ENCODE measurements around the gene TUBGCP3.

Gene TUBGCP3

DNA sequence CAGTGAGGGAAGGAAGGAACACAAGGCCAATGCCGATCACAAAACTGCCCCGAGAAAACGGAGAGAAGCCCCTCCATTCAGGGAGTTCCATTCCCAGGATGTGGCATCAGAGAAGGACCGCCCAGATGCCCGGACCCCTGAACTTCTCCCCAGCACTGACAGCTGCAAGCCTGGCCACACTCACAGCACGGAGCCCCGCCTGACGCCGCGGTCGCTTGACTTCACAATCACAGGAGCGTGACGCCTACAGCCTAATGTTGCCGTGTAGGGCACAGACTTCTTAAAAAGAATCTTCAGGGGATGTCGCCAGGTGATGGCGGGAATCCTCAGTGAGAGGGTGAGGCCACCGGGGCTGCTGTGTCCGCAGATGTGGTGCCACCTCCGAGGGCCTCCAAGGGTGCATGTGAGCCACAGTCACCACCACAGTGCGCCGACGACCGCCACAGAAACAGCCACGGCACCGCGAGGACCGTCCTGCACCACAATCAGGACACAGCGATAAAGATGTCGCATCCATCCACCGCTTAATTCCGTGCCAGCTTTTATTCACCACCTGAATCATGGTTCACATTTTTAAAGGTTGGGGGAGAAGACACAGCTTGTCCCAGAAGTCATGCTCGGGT lies 134.6 kb downstream of the TUBGCP3 start:
- no peak overlapping the region for H3K9ac ChIP-seq
- H3K4me2 ChIP-seq: no peak overlapping the region
- H3K27me3 ChIP-seq (ENCODE audit: insufficient read depth, low read depth): peaks cover 8% of the 10 kb centered on the region
- no peak overlapping the region for H3K4me3 ChIP-seq (IDR thresholded peaks at IDR 0.05; ENCODE audit: insufficient read depth, low read depth, low read length)
- no peaks in the 10 kb centered on the region for H4K20me1 ChIP-seq (ENCODE audit: insufficient read depth)
- no peak overlapping the region for H2AFZ ChIP-seq (ENCODE audit: low read depth)
- TF ChIP-seq, protein P1, sequence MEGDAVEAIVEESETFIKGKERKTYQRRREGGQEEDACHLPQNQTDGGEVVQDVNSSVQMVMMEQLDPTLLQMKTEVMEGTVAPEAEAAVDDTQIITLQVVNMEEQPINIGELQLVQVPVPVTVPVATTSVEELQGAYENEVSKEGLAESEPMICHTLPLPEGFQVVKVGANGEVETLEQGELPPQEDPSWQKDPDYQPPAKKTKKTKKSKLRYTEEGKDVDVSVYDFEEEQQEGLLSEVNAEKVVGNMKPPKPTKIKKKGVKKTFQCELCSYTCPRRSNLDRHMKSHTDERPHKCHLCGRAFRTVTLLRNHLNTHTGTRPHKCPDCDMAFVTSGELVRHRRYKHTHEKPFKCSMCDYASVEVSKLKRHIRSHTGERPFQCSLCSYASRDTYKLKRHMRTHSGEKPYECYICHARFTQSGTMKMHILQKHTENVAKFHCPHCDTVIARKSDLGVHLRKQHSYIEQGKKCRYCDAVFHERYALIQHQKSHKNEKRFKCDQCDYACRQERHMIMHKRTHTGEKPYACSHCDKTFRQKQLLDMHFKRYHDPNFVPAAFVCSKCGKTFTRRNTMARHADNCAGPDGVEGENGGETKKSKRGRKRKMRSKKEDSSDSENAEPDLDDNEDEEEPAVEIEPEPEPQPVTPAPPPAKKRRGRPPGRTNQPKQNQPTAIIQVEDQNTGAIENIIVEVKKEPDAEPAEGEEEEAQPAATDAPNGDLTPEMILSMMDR (conservative IDR thresholded peaks at IDR 0.05; ENCODE audit: low read depth, low read length): no peak
- H3K4me1 ChIP-seq (ENCODE audit: low read depth, poor library complexity, severe bottlenecking): no peaks in the 10 kb centered on the region
- no peak overlapping the region for H3K27ac ChIP-seq
- no peaks in the 10 kb centered on the region for H3K79me2 ChIP-seq (ENCODE audit: insufficient read depth, low read depth)
- H3K36me3 ChIP-seq (ENCODE audit: insufficient read depth): no peaks in the 10 kb centered on the region

DNA sequence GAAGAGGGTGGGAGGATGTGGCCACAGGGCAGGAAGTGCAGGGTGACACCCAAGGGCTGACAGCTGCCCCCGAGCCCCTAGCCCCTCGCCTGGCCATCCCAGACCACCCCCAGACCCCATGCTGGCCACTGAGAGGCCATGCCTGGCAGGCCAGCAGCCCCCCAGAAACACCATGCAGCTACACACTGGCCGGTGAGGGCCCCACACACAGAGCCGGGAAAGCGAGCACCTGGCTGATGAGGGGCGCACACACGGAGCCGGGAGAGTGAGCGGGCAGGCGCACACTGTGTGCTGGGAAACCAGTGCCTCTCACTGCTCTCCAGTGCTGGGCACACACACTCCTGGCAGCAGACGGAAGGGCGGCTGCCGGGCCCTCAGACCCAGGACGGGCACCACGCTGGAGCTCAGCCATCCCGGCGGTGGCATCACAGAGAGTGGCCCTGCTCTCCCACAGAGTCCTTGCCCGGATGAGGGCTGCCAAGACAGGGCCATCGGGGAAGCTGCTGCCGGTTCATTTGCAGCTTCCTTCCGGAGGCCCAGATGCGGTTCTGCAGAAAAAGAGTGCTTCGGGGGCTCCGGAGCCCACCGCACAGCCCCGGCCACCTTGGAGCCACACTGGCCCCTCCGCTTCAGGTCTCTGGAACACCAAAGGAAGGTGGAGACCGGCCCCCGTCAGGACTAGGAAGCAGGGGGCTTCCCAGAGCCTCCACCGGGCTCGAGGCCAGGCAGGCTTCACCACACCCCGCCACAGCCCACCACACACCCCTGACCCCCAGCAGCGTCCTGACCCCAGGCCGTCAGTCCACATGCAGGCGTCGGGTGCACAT lies 135.4 kb downstream of the TUBGCP3 start:
- H3K27me3 ChIP-seq (ENCODE audit: insufficient read depth, low read depth): peaks cover 8% of the 10 kb centered on the region
- H2AFZ ChIP-seq (ENCODE audit: low read depth): no peak overlapping the region
- no peak overlapping the region for H3K4me2 ChIP-seq
- H3K4me3 ChIP-seq (IDR thresholded peaks at IDR 0.05; ENCODE audit: insufficient read depth, low read depth, low read length): no peak overlapping the region
- H3K79me2 ChIP-seq (ENCODE audit: insufficient read depth, low read depth): no peaks in the 10 kb centered on the region
- TF ChIP-seq, protein P1 (conservative IDR thresholded peaks at IDR 0.05; ENCODE audit: low read depth, low read length): no peak
- H4K20me1 ChIP-seq (ENCODE audit: insufficient read depth): no peaks in the 10 kb centered on the region
- no peak overlapping the region for H3K9ac ChIP-seq
- no peaks in the 10 kb centered on the region for H3K4me1 ChIP-seq (ENCODE audit: low read depth, poor library complexity, severe bottlenecking)
- H3K27ac ChIP-seq: no peak overlapping the region
- H3K36me3 ChIP-seq (ENCODE audit: insufficient read depth): no peaks in the 10 kb centered on the region

DNA sequence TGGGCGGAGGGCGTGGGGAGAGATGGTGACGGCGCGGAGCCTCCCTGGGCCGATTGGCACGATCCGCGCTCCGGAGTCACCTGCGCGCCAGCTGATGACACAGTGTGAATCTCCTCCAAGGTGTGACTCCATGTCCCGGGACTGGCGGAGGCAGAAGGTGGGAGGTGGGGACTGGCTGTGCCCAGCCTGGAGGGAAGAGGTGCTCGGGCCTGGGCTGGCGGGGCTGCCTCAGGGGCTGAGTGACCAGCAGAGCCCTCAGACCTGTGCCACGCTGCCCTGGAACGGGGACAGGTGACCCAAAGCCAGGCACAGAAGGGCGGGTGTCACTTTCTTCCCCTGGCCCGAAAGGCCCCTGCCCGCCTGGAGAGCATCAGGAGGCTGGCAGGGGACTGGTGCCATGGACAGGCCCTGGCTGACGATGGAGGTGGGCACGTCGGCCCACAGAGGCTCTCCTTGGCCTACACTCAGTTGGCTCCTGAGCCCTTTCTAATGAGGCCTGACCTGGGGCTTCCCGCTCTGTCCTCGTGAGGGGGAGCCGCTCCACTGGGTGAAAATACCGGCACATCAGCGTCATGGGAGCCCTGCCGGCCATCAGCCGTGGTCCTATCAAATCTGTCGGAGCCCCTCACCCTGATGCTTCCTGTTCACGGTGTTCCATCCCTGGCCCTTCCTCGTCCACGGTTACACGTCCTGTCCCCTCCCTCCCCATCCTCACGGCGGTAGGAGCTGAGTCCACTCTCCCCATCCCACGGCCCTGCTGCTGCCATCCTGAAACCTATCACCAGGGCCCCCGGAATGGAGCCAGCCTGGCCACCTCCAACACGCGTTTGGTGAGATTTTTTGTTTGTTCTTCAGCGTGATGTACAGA lies 136.2 kb downstream of the TUBGCP3 start:
- Histone ChIP-seq H3K27ac (no peak overlapping the region), H3K4me3 (IDR thresholded peaks at IDR 0.05; ENCODE audit: insufficient read depth, low read depth, low read length) (no peak overlapping the region), H3K79me2 (ENCODE audit: insufficient read depth, low read depth) (no peaks in the 10 kb centered on the region), H4K20me1 (ENCODE audit: insufficient read depth) (no peaks in the 10 kb centered on the region), H3K4me2 (no peak overlapping the region), H3K36me3 (ENCODE audit: insufficient read depth) (no peaks in the 10 kb centered on the region), H3K4me1 (ENCODE audit: low read depth, poor library complexity, severe bottlenecking) (no peaks in the 10 kb centered on the region), H3K27me3 (ENCODE audit: insufficient read depth, low read depth) (peaks cover 8% of the 10 kb centered on the region), H3K9ac (no peak overlapping the region), H2AFZ (ENCODE audit: low read depth) (no peak overlapping the region)
- TF ChIP-seq, protein P1 (conservative IDR thresholded peaks at IDR 0.05; ENCODE audit: low read depth, low read length): no peak

DNA sequence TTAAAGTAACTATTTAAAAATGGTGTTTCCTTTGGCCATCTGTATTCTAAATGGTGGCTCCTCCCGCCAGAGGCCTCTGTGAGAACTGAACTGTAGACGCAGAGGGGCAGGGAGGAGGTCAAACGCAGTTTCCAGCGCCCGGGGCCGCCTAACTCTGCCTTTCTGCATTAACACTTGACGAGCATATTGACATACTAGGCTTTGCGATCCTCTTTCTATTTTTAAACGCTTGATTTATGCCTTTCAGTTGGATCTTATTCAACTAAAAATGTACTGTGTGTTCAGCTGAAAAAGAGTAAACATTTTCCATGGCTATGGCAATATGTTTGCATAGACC lies 137.1 kb downstream of the TUBGCP3 start:
- Histone ChIP-seq H3K27ac (no peak overlapping the region), H3K9ac (no peak overlapping the region), H3K27me3 (ENCODE audit: insufficient read depth, low read depth) (peaks cover 8% of the 10 kb centered on the region), H3K4me3 (IDR thresholded peaks at IDR 0.05; ENCODE audit: insufficient read depth, low read depth, low read length) (no peak overlapping the region), H3K79me2 (ENCODE audit: insufficient read depth, low read depth) (no peaks in the 10 kb centered on the region), H4K20me1 (ENCODE audit: insufficient read depth) (no peaks in the 10 kb centered on the region), H3K36me3 (ENCODE audit: insufficient read depth) (no peaks in the 10 kb centered on the region), H2AFZ (ENCODE audit: low read depth) (no peak overlapping the region), H3K4me2 (no peak overlapping the region), H3K4me1 (ENCODE audit: low read depth, poor library complexity, severe bottlenecking) (no peaks in the 10 kb centered on the region)
- TF ChIP-seq, protein P1 (conservative IDR thresholded peaks at IDR 0.05; ENCODE audit: low read depth, low read length): no peak
